DMS53 (cell line): Measurements from ENCODE around the gene TP53I3.
"Not testable (repeated sequence)": the region's sequence is repeated elsewhere in the genome, so short reads cannot be mapped to it uniquely, and the experiment has no call there.

ENCODE experiments used
- DNase-seq: peaks from one replicate; lab custom pipeline; 2025; lab: John Stamatoyannopoulos, UW

The TP53I3 gene

GRCh38 chr2:24084386-24085199, at the start of gene TP53I3:
Gene TP53I3 (minus strand): TSS chr2:24084834. CDS start chr2:24084326, 508 bp downstream.
- DNase-seq, result peak; percentile 93

GRCh38 chr2:24132543-24132942, 47.9 kb upstream of the TP53I3 start:
- DNase-seq, result no peak

GRCh38 chr2:24125956-24126355, 41.3 kb upstream of the TP53I3 start:
- DNase-seq, result no peak

GRCh38 chr2:24123922-24124580, 39.4 kb upstream of the TP53I3 start:
- DNase-seq, result peak; percentile 65

DNA sequence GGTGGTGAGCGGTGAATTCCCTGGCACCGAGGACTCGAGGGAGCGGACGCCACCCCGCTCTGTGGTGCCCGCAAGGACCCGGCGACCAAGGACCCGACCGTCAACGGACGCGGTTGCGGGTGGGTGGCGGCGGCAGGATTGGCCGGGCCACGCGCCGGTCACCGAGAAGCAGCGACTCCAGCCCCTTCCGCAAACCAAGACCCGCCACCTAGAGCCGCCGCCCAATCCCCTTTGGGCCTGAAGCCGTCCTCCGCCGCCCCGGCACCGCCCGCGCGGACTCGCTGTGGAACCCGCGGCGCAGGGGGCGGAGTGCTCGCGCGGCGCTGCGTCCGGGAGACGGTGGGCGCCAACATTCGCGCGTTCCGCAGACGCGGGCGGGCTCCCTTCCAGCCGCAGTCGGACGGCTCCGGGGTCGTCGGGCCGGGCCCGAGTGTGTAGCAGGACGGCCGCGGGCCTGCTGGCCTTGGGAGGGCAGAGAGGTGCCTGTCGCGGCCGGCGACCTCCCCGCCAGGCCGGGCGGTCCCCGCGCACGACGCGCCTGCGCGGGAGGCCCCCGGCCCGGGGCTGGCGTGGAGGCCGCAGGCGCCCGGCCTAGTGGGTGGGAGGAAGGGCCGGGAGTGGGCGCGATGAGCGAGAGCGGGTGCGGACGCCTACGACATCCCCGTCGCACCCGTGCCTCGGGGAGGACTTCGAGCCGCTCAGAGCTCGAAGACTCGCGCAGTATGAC, 38.7 kb upstream of the TP53I3 start, which contains the start of the genes FAM228B and PFN4:
Gene FAM228B, plus strand, starts transcription at position 275 of the 727 bp plus-strand sequence. CDS start 893 bp downstream, outside the sequence.
Gene PFN4, minus strand, starts transcription at position 140 of the 727 bp plus-strand sequence. CDS start 799 bp downstream, outside the sequence.
- DNase-seq, result peak; percentile 89

GRCh38 chr2:24122366-24123194, 37.9 kb upstream of the TP53I3 start:
- peak; percentile 7 for DNase-seq

GRCh38 chr2:24121469-24121868, 36.8 kb upstream of the TP53I3 start:
- no peak for DNase-seq

- no peak for DNase-seq
These were observed 36.4 kb upstream of the TP53I3 start for GRCh38 chr2:24121066-24121465.

- DNase-seq, result no peak
These were observed 33.3 kb upstream of the TP53I3 start for GRCh38 chr2:24117902-24118301.

DNA sequence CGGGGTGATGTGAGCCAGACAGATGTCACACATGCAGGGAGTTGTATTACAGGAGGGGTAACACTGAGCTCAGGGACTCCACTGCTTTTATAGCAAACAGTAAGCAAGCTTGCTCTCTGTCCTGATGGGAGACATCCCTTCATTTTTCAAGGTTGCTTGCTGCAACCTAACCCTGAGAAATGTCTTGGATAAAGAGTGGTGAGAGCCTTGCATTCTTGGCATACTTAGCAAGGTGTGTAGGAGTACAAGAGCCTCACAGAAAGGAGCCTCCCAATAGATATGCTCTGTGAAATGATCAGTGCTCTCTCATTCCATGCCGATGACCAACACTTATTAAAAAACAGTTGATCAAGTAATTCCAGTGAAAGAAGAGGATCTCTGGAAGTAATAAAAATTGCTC, 30.4 kb upstream of the TP53I3 start:
- DNase-seq, result no peak

DNA sequence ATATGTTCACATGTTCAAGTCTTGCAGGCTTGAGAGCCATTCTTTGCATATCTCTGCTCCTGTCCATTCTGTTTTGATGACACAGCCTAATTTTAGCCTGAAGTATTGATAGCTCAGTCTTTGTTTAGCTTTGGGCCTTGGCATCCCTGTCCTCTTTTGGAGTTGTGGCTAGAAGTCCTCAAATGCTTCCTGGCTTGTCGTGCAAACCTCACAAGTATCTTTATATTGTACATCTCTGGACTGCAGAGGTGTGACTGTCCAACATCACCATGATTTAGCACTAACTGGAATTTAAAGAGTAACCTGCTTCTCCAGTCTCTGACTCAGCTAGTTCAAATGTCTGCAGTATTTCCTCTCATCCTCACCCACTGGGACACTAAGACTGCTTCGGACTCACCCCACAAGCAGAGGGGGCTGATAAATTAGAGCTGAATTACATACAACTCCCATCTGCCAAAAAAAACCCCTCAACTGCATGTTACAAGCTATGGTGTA, 26.8 kb upstream of the TP53I3 start:
- DNase-seq, result no peak

DNA sequence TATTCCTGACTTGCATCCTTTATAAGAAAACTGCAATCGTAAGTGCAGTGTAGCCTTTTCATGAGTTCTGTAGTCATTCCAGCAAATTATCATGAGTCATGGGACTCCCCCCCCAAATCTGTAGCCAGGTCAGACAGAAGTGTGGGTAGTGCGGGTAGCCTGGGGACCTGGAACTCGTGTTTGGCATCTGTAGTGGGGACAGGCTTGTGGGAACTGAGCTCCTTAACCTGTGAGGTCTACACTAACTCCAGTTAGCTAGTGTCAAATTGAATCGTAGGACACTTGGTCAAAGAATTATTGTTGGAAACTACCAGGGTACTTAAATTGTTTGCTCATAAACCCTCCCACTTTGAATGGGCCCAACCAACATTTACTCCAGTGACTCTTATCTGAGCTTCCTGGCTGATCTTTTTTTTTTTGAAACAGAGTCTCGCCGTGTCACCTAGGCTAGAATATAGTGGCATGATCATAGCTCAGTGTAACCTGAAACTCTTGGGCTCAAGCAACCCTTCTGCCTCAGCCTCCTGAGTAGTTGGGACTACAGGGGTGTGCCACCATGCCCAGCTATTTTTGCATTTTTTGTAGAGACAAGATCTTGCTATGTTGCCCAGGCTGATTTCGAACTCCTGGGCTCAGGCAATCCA, 26.1 kb upstream of the TP53I3 start:
- no peak for DNase-seq

- not testable (repeated sequence) for DNase-seq
These were observed 24.8 kb upstream of the TP53I3 start for GRCh38 chr2:24109431-24109830.

DNA sequence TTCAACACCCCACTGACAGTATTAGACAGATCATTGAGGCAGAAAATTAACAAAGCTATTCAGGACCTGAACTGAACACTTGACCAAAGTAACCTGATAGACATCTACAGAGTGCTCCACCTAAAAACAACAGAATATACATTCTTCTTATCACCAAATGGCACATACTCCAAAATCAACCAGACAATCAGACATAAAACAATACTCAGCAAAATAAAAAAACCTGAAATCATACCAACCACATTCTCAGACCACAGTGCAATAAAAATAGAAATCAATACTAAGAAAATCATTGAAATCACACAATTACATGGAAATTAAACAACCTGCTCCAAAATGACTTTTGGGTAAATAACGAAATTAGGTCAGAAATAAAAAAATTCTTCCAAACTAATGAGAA, 22.7 kb upstream of the TP53I3 start:
- DNase-seq, result no peak

DNA sequence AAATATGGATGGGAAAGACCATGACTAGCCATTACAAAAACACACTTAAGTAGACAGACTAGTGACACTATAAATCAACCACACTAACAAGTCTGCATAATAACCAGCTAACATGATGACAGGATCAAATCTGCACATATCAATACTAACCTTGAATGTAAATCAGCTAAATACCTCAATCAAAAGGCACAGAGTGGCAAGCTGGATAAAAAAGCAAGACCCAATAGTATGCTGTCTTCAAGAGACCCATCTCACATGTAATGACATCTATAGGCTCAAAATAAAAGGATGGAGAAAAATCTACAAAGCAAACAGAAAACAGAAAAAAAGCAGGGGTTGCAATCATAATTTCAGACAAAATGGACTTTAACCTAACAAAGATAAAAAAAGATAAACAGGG, 22.2 kb upstream of the TP53I3 start:
- DNase-seq, result no peak

GRCh38 chr2:24105816-24106215, 21.2 kb upstream of the TP53I3 start:
- no peak for DNase-seq

DNA sequence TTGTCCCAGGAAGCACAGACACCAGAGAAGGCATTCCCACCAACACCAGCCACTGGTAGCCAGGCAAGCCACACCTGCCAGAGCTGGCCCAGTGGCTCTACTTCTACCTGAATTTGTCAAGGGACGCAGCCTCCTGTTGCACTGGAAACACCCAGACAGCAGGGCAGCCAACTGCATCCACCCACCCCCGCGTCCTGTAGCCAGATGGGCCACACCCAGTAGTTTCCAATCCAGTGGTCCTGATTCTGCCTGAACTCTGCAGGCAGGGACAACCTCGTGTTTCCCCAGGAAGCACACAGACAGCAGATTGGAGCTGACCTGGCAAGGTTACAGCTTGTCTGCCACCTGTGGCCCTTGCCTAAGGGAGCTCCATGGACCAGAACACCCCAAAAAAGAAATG, 20.3 kb upstream of the TP53I3 start:
- DNase-seq, result no peak

GRCh38 chr2:24104110-24104650, 19.5 kb upstream of the TP53I3 start:
- DNase-seq, result no peak

DNA sequence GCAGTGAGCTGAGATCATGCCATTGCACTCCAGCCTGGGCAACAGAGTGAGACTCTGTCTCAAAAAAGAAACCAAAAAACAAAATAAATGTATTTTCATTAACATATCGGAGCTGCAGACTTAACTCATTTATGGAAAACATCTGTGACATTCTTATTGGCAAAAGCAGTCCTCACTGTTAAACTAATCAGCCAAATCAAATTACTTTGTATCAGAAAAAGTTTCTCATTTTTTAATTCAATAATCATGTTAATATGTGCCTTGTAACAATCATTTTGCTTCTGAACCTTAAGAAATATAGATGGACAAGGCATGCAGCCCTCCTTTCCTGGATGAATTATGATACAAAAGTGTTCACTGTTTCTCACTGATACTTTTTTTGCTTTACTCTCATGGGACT, 18.0 kb upstream of the TP53I3 start:
- DNase-seq, result no peak

- no peak for DNase-seq
These were observed 17.4 kb upstream of the TP53I3 start for GRCh38 chr2:24101992-24102391.

GRCh38 chr2:24100732-24101131, 16.1 kb upstream of the TP53I3 start:
- DNase-seq, result not testable (repeated sequence)
